ENCODE data around the gene TFF3.

Gene TFF3

GRCh38 chr21:42346441-42346840 is 31.2 kb upstream of the TFF3 start:
- DNase-seq = no peak

GRCh38 chr21:42344631-42345030 is 29.4 kb upstream of the TFF3 start:
- DNase-seq = no peak

- no peak for DNase-seq
Observed at GRCh38 chr21:42343963-42344510, 28.8 kb upstream of the TFF3 start.

GRCh38 chr21:42343556-42343955 is 28.3 kb upstream of the TFF3 start:
- DNase-seq = no peak

GRCh38 chr21:42343101-42343500 is 27.9 kb upstream of the TFF3 start:
- DNase-seq = no peak

- no peak for DNase-seq
Observed at GRCh38 chr21:42341776-42342542, 26.8 kb upstream of the TFF3 start.

GRCh38 chr21:42340187-42341050 is 25.2 kb upstream of the TFF3 start:
- no peak for DNase-seq

- no peak for DNase-seq
Observed at GRCh38 chr21:42338729-42339715, 23.8 kb upstream of the TFF3 start.

- peak; percentile 85 for DNase-seq
Observed at GRCh38 chr21:42337830-42338728, 22.9 kb upstream of the TFF3 start.

GRCh38 chr21:42337276-42337675 is 22.1 kb upstream of the TFF3 start:
- no peak for DNase-seq

- no peak for DNase-seq
Observed at GRCh38 chr21:42336054-42336453, 20.8 kb upstream of the TFF3 start.

GRCh38 chr21:42332557-42333317 is 17.5 kb upstream of the TFF3 start:
- DNase-seq = no peak

- no peak for DNase-seq
Observed at GRCh38 chr21:42331660-42332059, 16.5 kb upstream of the TFF3 start.

- DNase-seq = no peak
Observed at GRCh38 chr21:42330380-42331371, 15.5 kb upstream of the TFF3 start.

- DNase-seq = no peak
Observed at GRCh38 chr21:42324896-42325295, 9.7 kb upstream of the TFF3 start.

- DNase-seq = no peak
Observed at GRCh38 chr21:42321845-42322244, 6.6 kb upstream of the TFF3 start.

- DNase-seq = no peak
Observed at GRCh38 chr21:42321231-42321630, 6.0 kb upstream of the TFF3 start.

GRCh38 chr21:42320791-42321190 is 5.6 kb upstream of the TFF3 start:
- no peak for DNase-seq

GRCh38 chr21:42319851-42320572 is 4.8 kb upstream of the TFF3 start:
- DNase-seq = no peak
